HCT116 (cell line): ENCODE data around the gene NUTM2B. TPM values are rescaled to one million over a fixed set of nuclear protein-coding genes. Genes with fewer than 3 reads are reported as not detected.
"Not testable (repeated sequence)": the region's sequence is repeated elsewhere in the genome, so short reads cannot be mapped to it uniquely, and the experiment has no call there.

Experiments
- ATAC-seq: fragments of 200-7000 bp; cut with Tn5 transposase; 2 replicates; pipeline ENCODE4 v1.9.1; 2020; ENCODE audit warnings: mild to moderate bottlenecking, moderate library complexity
- BruUV-seq: library from RNA; stranded (reverse); fragments of 400-500 nt; replicated peaks from 2 replicates; lab custom pipeline; 2021; lab: Mats Ljungman, UMichigan
- CTCF ChIA-PET: fragments of 300-600 bp; sonication (Branson Sonifier 250); formaldehyde crosslinking; loops from one replicate; lab custom pipeline; 2021; ENCODE audit warnings: antibody characterized with exemption; lab: Charles Lee
- POLR2A ChIA-PET: fragments of 300-600, 350-600 bp; sonication (Branson Sonifier 250); formaldehyde crosslinking; loops from one replicate; lab custom pipeline; 2021; ENCODE audit warnings: antibody characterized with exemption; lab: Charles Lee
- RAD21 ChIA-PET, 2 experiments: fragments of 300-600 bp; sonication (Branson Sonifier 250); formaldehyde crosslinking; loops; one replicate each; lab custom pipeline; 2023; ENCODE audit warnings: low total read pairs in 2 of 2; ENCODE audit not compliant: uncharacterized antibody in 2 of 2, unreplicated experiment in 2 of 2, low non-redundant PET in 1 of 2; lab: Charles Lee
- DNase-seq: peaks from one replicate; pipeline ENCODE4 v3.0.0-alpha.2; 2010; ENCODE audit warnings: low read depth, low spot score
- H2AFZ ChIP-seq: fragments of 200-600 bp; shearing (Covaris generic), sonication (generic); 2 replicates; pipeline ENCODE4 v1.6.1; 2017; ENCODE audit warnings: low read depth, mixed run types, mixed read lengths, antibody characterized with exemption, low read length; ENCODE audit not compliant: poor library complexity, severe bottlenecking
- H3K27ac ChIP-seq: 2 replicates; pipeline ENCODE4 v1.5.1; 2012; ENCODE audit warnings: low read depth, low read length
- H3K27me3 ChIP-seq: fragments of 200-600 bp; sonication (generic); 2 replicates; pipeline ENCODE4 v1.6.1; 2016; ENCODE audit warnings: mixed run types, low read length, mixed read lengths; ENCODE audit not compliant: insufficient read depth
- H3K36me3 ChIP-seq, 2 experiments: fragments of 200-500 bp in 1 of 2; fragments of 200-600 bp in 1 of 2; sonication (Bioruptor generic) in 1 of 2; sonication (generic) in 1 of 2; 2 replicates each; pipeline versions ENCODE4 v1.5.1 to v1.6.1; 2014 to 2016; ENCODE audit warnings: low read length in 2 of 2, inconsistent platforms in 1 of 2, mixed read lengths in 1 of 2, mixed run types in 1 of 2; ENCODE audit not compliant: insufficient read depth in 2 of 2, control insufficient read depth in 1 of 2
- H3K4me1 ChIP-seq, 2 experiments: fragments of 200-600 bp in 1 of 2; sonication (generic) in 1 of 2; 2 replicates each; pipeline versions ENCODE4 v1.5.1 to v1.6.1; 2012 to 2017; ENCODE audit warnings: low read length in 2 of 2, inconsistent platforms in 1 of 2, mild to moderate bottlenecking in 1 of 2, mixed read lengths in 1 of 2, mixed run types in 1 of 2, moderate library complexity in 1 of 2; ENCODE audit not compliant: insufficient read depth in 2 of 2, control insufficient read depth in 1 of 2
- H3K4me2 ChIP-seq: fragments of 200-600 bp; sonication (generic); 2 replicates; pipeline ENCODE4 v1.6.1; 2017; ENCODE audit warnings: mixed run types, low read length, mixed read lengths
- H3K4me3 ChIP-seq, 2 experiments: fragments of 200-600 bp in 1 of 2; sonication (generic) in 1 of 2; replicated peaks in 1 of 2; 2 replicates each; pipeline ENCODE4 v1.5.1; 2011 to 2016; ENCODE audit warnings: low read length in 2 of 2, control low read depth in 1 of 2, low read depth in 1 of 2, mild to moderate bottlenecking in 1 of 2, mixed read lengths in 1 of 2, mixed run types in 1 of 2
- H3K79me2 ChIP-seq: fragments of 200-600 bp; sonication (generic); 2 replicates; pipeline ENCODE4 v1.6.1; 2017; ENCODE audit warnings: mild to moderate bottlenecking, mixed run types, low read length, moderate library complexity, mixed read lengths; ENCODE audit not compliant: insufficient read depth
- H3K9ac ChIP-seq: fragments of 200-600 bp; sonication (generic); 2 replicates; pipeline ENCODE4 v1.6.1; 2016; ENCODE audit warnings: low read length, mixed read lengths
- H3K9me2 ChIP-seq: fragments of 200-600 bp; sonication (generic), shearing (Covaris generic); 2 replicates; pipeline ENCODE4 v1.6.1; 2017; ENCODE audit warnings: mixed run types, mild to moderate bottlenecking, moderate library complexity; ENCODE audit not compliant: insufficient read depth
- H3K9me3 ChIP-seq, 2 experiments: fragments of 200-500 bp in 1 of 2; fragments of 200-600 bp in 1 of 2; sonication (Bioruptor generic) in 1 of 2; sonication (generic) in 1 of 2; 2 replicates each; pipeline ENCODE4 v1.6.1; 2014 to 2017; ENCODE audit warnings: low read length in 2 of 2, mixed read lengths in 2 of 2, inconsistent platforms in 1 of 2, low read depth in 1 of 2, mild to moderate bottlenecking in 1 of 2, mixed run types in 1 of 2, moderate library complexity in 1 of 2; ENCODE audit not compliant: control insufficient read depth in 1 of 2, insufficient read depth in 1 of 2
- H4K20me1 ChIP-seq: fragments of 200-600 bp; sonication (generic), shearing (Covaris generic); 2 replicates; pipeline ENCODE4 v1.6.1; 2017; ENCODE audit warnings: mixed run types, mild to moderate bottlenecking, moderate library complexity; ENCODE audit not compliant: insufficient read depth
- intact Hi-C: fragments of 100-400 bp; cut with micrococcal nuclease; formaldehyde crosslinking; loops from 2 replicates; pipeline ENCODE4 v1.10.0; 2022
- total RNA-seq: library from RNA; stranded (reverse); gene quantifications from one replicate; pipeline ENCODE4 v1.2.1, GENCODE V29; 2021; ENCODE audit not compliant: unreplicated experiment
- TF ChIP-seq, protein P1 (sequence below), 3 experiments: fragments of 200-600 bp in 1 of 3; sonication (generic) in 1 of 3; IDR thresholded peaks in 2 of 3; conservative IDR thresholded peaks in 1 of 3; 2 replicates each; pipeline ENCODE4 v1.5.1; 2012 to 2017; ENCODE audit warnings: low read depth in 2 of 3, low read length in 2 of 3, antibody characterized with exemption in 1 of 3, borderline replicate concordance in 1 of 3, control low read depth in 1 of 3, mild to moderate bottlenecking in 1 of 3, mixed read lengths in 1 of 3, mixed run types in 1 of 3, moderate library complexity in 1 of 3; ENCODE audit not compliant: insufficient read depth in 1 of 3

The NUTM2B gene
- total RNA-seq, 1 experiment from 2014 or later, result 1.4 TPM

DNA sequence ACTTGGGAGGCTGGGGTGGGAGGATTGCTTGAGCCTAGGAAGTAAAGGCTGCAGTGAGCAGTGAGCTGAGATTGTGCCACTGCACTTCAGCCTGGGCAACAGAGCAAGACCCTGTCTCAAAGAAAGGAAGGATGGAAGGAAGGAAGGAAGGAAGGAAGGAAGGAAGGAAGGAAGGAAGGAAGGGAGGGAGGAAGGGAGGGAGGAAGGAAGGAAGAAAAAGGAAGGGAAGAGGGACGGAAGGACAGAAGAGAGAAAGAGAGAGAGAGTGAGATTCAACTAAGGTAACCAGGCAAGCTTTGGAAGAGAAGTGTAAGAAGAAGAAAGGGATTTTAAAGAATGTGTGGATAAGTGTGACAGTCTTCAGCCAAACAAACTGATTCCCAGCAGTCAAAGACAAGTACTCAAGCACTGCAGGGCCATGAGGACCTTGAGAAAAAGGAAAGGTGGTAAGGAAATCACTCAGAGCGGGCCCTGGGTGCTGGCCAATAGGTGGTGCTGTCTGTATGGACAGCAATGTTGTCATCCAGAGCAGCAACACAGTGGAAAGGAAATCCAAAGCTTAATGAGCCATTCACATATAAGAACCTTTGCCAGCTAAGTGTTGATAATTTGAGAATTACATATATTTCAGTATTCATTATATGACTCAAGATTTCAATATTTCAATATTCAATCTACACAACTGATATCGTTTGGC, 55.4 kb downstream of the NUTM2B start:
- TF ChIP-seq, protein P1, sequence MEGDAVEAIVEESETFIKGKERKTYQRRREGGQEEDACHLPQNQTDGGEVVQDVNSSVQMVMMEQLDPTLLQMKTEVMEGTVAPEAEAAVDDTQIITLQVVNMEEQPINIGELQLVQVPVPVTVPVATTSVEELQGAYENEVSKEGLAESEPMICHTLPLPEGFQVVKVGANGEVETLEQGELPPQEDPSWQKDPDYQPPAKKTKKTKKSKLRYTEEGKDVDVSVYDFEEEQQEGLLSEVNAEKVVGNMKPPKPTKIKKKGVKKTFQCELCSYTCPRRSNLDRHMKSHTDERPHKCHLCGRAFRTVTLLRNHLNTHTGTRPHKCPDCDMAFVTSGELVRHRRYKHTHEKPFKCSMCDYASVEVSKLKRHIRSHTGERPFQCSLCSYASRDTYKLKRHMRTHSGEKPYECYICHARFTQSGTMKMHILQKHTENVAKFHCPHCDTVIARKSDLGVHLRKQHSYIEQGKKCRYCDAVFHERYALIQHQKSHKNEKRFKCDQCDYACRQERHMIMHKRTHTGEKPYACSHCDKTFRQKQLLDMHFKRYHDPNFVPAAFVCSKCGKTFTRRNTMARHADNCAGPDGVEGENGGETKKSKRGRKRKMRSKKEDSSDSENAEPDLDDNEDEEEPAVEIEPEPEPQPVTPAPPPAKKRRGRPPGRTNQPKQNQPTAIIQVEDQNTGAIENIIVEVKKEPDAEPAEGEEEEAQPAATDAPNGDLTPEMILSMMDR (IDR thresholded peaks at IDR 0.05 in 2 of 3, conservative IDR thresholded peaks at IDR 0.05 in 1 of 3; ENCODE audit: borderline replicate concordance in 1 of 3, insufficient read depth in 1 of 3, low read depth in 2 of 3, low read length in 2 of 3), result peak in 2 of 3 experiments; percentile 26 to 37; a peak in 3 of 6 replicates
- DNase-seq, result peak; percentile 3
- H3K36me3 ChIP-seq, H3K9me2 ChIP-seq, H3K4me1 ChIP-seq, H3K9me3 ChIP-seq, H3K27me3 ChIP-seq, BruUV-seq, RAD21 ChIA-PET, H3K9ac ChIP-seq, H3K79me2 ChIP-seq, H3K4me3 ChIP-seq, intact Hi-C loops, H2AFZ ChIP-seq, H4K20me1 ChIP-seq, H3K4me2 ChIP-seq, CTCF ChIA-PET, H3K27ac ChIP-seq: not testable (repeated sequence)
- POLR2A ChIA-PET, result interaction anchor here (0.7 kb wide), 1 partner anchor 386 kb away, joined by 9 read pairs; no protein-coding TSS in a partner anchor
- peak; percentile 81 for ATAC-seq

Other genes with a start within 250 kb of the NUTM2B start
- gene EIF5AL1, start 190.7 kb upstream of the NUTM2B start, total RNA-seq, result 5.6 TPM
- gene SFTPA2, start 142.8 kb upstream of the NUTM2B start, total RNA-seq, result 6.9 TPM
- gene SFTPA1, start 92.3 kb upstream of the NUTM2B start, total RNA-seq, result 6.5 TPM
- 0.15 TPM for gene NUTM2E, start 123.5 kb downstream of the NUTM2B start, total RNA-seq
- 0.66 TPM for gene SFTPD, start 245.9 kb downstream of the NUTM2B start, total RNA-seq